ENCODE results near the gene PFKP.

Gene PFKP

GRCh38 chr10:3136336-3136735 lies 69.0 kb downstream of the PFKP start:
- Histone ChIP-seq H4K20me1 (ENCODE audit: insufficient read depth, low read length) (no peaks in the 10 kb centered on the region), H3K27ac (ENCODE audit: low read length) (no peak overlapping the region), H3K9ac (ENCODE audit: low read length) (no peak overlapping the region), H2AFZ (ENCODE audit: low read depth, low read length) (no peak overlapping the region), H3K9me3 (ENCODE audit: insufficient read depth, low read length) (no peaks in the 10 kb centered on the region), H3K4me2 (ENCODE audit: low read length) (no peak overlapping the region), H3K4me1 (ENCODE audit: low read length) (no peaks in the 10 kb centered on the region), H3K4me3 (ENCODE audit: low read length) (no peak overlapping the region), H3K79me2 (ENCODE audit: low read length) (no peaks in the 10 kb centered on the region), H3K36me3 (replicated peaks; ENCODE audit: low read depth, low read length) (peaks cover 43% of the 10 kb centered on the region), H3K27me3 (ENCODE audit: low read depth, low read length) (no peaks in the 10 kb centered on the region)
- no peak for TF ChIP-seq CTCF (IDR thresholded peaks at IDR 0.05; ENCODE audit: low read depth, low read length)

GRCh38 chr10:3136763-3137611 lies 69.6 kb downstream of the PFKP start:
- H3K27me3 ChIP-seq (ENCODE audit: low read depth, low read length), result no peaks in the 10 kb centered on the region
- H4K20me1 ChIP-seq (ENCODE audit: insufficient read depth, low read length), result no peaks in the 10 kb centered on the region
- TF ChIP-seq CTCF (IDR thresholded peaks at IDR 0.05; ENCODE audit: low read depth, low read length) (no peak), EZH2phosphoT487 (IDR thresholded peaks at IDR 0.05; ENCODE audit: low read depth) (no peak)
- no peak overlapping the region for H3K27ac ChIP-seq (ENCODE audit: low read length)
- H3K4me3 ChIP-seq (ENCODE audit: low read length), result no peak overlapping the region
- peaks cover 40% of the 10 kb centered on the region for H3K36me3 ChIP-seq (replicated peaks; ENCODE audit: low read depth, low read length)
- H3K9me3 ChIP-seq (ENCODE audit: insufficient read depth, low read length), result no peaks in the 10 kb centered on the region
- no peak overlapping the region for H2AFZ ChIP-seq (ENCODE audit: low read depth, low read length)
- H3K79me2 ChIP-seq (ENCODE audit: low read length), result no peaks in the 10 kb centered on the region
- H3K4me1 ChIP-seq (ENCODE audit: low read length), result no peaks in the 10 kb centered on the region
- no peak overlapping the region for H3K9ac ChIP-seq (ENCODE audit: low read length)
- no peak overlapping the region for H3K4me2 ChIP-seq (ENCODE audit: low read length)

DNA sequence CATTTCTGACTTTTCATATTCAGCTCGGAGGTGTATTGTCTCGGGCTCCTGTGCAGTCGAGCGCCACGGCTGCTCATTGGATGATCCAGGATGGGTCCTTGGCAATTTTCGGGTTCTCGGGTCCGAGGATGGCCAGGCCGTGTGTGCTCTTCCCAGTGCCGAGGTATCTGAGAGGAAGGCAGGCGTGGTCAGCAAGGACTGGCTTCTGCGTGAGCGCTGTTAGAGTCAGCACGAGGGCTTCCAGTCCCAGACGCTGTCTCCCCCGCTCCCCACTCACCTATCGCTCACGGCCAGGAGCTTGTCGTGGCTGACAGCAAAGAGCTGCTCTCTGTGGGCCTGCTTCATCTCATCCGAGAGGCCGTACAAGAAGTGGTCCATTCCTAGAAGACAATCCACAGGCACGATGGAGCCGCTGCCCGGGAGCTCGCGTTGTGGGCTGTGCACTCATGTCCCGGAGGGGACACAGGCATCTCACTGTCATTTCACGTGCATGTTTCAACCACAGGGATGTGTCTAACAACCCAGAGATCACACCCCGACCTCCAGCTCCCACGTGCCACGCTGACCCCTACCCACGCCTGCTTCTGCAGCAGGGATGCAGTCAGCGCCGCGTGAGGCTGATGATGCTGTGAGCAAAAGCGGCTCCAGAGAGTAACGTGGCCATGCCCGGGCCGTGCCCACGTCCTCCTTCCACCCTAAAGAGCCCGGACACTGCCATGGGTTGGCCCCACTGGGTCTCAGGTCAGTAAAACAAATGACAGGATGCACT lies 70.8 kb downstream of the PFKP start:
- Histone ChIP-seq H3K4me1 (ENCODE audit: low read length) (no peaks in the 10 kb centered on the region), H3K27me3 (ENCODE audit: low read depth, low read length) (no peaks in the 10 kb centered on the region), H2AFZ (ENCODE audit: low read depth, low read length) (no peak overlapping the region), H3K36me3 (replicated peaks; ENCODE audit: low read depth, low read length) (peaks cover 36% of the 10 kb centered on the region), H3K4me3 (ENCODE audit: low read length) (no peak overlapping the region), H3K4me2 (ENCODE audit: low read length) (no peak overlapping the region), H3K9me3 (ENCODE audit: insufficient read depth, low read length) (no peaks in the 10 kb centered on the region), H3K9ac (ENCODE audit: low read length) (no peak overlapping the region), H4K20me1 (ENCODE audit: insufficient read depth, low read length) (no peaks in the 10 kb centered on the region), H3K79me2 (ENCODE audit: low read length) (no peaks in the 10 kb centered on the region), H3K27ac (ENCODE audit: low read length) (no peak overlapping the region)
- TF ChIP-seq EZH2phosphoT487 (IDR thresholded peaks at IDR 0.05; ENCODE audit: low read depth) (no peak), CTCF (IDR thresholded peaks at IDR 0.05; ENCODE audit: low read depth, low read length) (no peak)

DNA sequence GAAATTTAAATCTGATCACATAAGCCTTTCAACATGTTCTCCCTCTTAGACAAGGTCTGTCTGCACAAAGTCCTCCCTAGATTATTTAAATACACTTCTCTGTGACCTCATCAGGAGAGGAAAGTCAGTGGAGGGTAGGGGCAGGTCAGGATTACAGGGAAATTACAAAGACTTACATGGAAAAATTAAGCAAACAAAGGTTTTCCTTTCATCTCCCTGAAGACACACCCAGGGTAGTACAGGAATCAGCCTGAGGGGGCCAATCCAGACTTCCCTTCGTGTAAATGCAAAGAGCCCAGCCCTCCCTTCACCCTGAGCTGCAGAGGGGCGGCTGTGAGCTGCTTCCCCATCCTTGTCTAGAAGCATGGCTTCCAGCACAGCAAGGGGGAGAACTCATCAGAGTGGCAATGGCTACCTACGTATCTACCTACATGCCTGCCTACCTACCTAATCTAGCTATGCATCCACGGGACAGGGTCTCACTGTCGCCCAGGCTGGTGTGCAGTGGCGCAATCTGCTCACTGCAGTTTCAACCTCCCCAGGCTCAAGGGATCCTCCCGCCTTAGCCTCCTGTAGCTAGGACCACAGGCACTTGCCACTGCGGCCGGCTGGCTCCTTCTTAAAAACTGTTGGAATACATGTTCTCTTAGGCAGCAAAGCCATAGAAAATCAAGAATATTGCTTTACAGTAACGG lies 72.0 kb downstream of the PFKP start:
- no peak overlapping the region for H3K4me2 ChIP-seq (ENCODE audit: low read length)
- no peak overlapping the region for H3K4me3 ChIP-seq (ENCODE audit: low read length)
- no peaks in the 10 kb centered on the region for H3K27me3 ChIP-seq (ENCODE audit: low read depth, low read length)
- H2AFZ ChIP-seq (ENCODE audit: low read depth, low read length), result no peak overlapping the region
- H3K79me2 ChIP-seq (ENCODE audit: low read length), result no peaks in the 10 kb centered on the region
- no peak overlapping the region for H3K27ac ChIP-seq (ENCODE audit: low read length)
- no peaks in the 10 kb centered on the region for H3K4me1 ChIP-seq (ENCODE audit: low read length)
- H3K9ac ChIP-seq (ENCODE audit: low read length), result no peak overlapping the region
- H4K20me1 ChIP-seq (ENCODE audit: insufficient read depth, low read length), result no peaks in the 10 kb centered on the region
- TF ChIP-seq CTCF (IDR thresholded peaks at IDR 0.05; ENCODE audit: low read depth, low read length) (no peak), EZH2phosphoT487 (IDR thresholded peaks at IDR 0.05; ENCODE audit: low read depth) (no peak)
- no peaks in the 10 kb centered on the region for H3K9me3 ChIP-seq (ENCODE audit: insufficient read depth, low read length)
- H3K36me3 ChIP-seq (replicated peaks; ENCODE audit: low read depth, low read length), result peaks cover 28% of the 10 kb centered on the region

All from OCI-LY3 (cell line).